GM23338 (cell line): ENCODE data around the gene TUBB. TPM values are rescaled to one million over a fixed set of nuclear protein-coding genes. Genes with fewer than 3 reads are reported as not detected.

Source experiments
- ATAC-seq: fragments of 200-7000 bp; cut with Tn5 transposase; 3 replicates; pipeline ENCODE4 v1.9.1; 2020
- DNase-seq: peaks from one replicate; pipeline ENCODE4 v3.0.0-alpha.2; 2015; ENCODE audit warnings: low spot score
- H2AFZ ChIP-seq: fragments of 200-600 bp; sonication (generic); 2 replicates; pipeline ENCODE4 v1.8.0; 2016; ENCODE audit warnings: antibody characterized with exemption, mild to moderate bottlenecking, moderate library complexity
- H3F3A ChIP-seq: fragments of 200-600 bp; sonication (generic); replicated peaks from 2 replicates; pipeline ENCODE4 v1.8.0; 2017; ENCODE audit warnings: antibody characterized with exemption, mixed run types, low read depth
- H3K27ac ChIP-seq: fragments of 200-600 bp; sonication (generic); 2 replicates; pipeline ENCODE4 v1.6.1; 2016; ENCODE audit warnings: low read depth
- H3K27me3 ChIP-seq: fragments of 200-600 bp; sonication (generic); 2 replicates; pipeline ENCODE4 v1.8.0; 2016; ENCODE audit warnings: mild to moderate bottlenecking, mixed run types, moderate library complexity; ENCODE audit not compliant: insufficient read depth
- H3K36me3 ChIP-seq: fragments of 200-600 bp; sonication (generic); 2 replicates; pipeline ENCODE4 v1.8.0; 2016; ENCODE audit warnings: mild to moderate bottlenecking; ENCODE audit not compliant: insufficient read depth
- H3K4me1 ChIP-seq: fragments of 200-600 bp; sonication (generic); 2 replicates; pipeline ENCODE4 v1.8.0; 2016; ENCODE audit warnings: mild to moderate bottlenecking, moderate library complexity; ENCODE audit not compliant: insufficient read depth
- H3K4me2 ChIP-seq: fragments of 200-600 bp; sonication (generic); 2 replicates; pipeline ENCODE4 v1.7.1; 2017; ENCODE audit warnings: mixed run types
- H3K4me3 ChIP-seq: fragments of 200-600 bp; sonication (generic); 2 replicates; pipeline ENCODE4 v1.6.1; 2016; ENCODE audit warnings: mixed run types
- H3K79me2 ChIP-seq: fragments of 200-600 bp; sonication (generic); replicated peaks from 2 replicates; pipeline ENCODE4 v1.8.0; 2017; ENCODE audit warnings: mild to moderate bottlenecking; ENCODE audit not compliant: insufficient read depth
- H3K9me2 ChIP-seq: fragments of 200-600 bp; sonication (generic); 2 replicates; pipeline ENCODE4 v1.8.0; 2017; ENCODE audit not compliant: insufficient read depth
- H4K20me1 ChIP-seq: fragments of 200-600 bp; sonication (generic); replicated peaks from 2 replicates; pipeline ENCODE4 v1.8.0; 2017; ENCODE audit warnings: mild to moderate bottlenecking; ENCODE audit not compliant: insufficient read depth
- H3K27ac Mint-ChIP-seq: 2 replicates; pipeline ENCODE4 v1.8.0; 2020; ENCODE audit warnings: inconsistent platforms, mild to moderate bottlenecking, moderate library complexity, mixed read lengths
- H3K27me3 Mint-ChIP-seq: 3 replicates; pipeline ENCODE4 v1.8.0; 2022; ENCODE audit warnings: low read depth, mild to moderate bottlenecking, moderate library complexity, mixed read lengths, inconsistent platforms; ENCODE audit not compliant: insufficient read depth, poor library complexity
- H3K36me3 Mint-ChIP-seq: 3 replicates; pipeline ENCODE4 v1.8.0; 2021; ENCODE audit warnings: low read depth, mild to moderate bottlenecking, inconsistent platforms, moderate library complexity, mixed read lengths
- H3K4me1 Mint-ChIP-seq: 3 replicates; pipeline ENCODE4 v1.8.0; 2020; ENCODE audit warnings: mild to moderate bottlenecking, inconsistent platforms, mixed read lengths
- H3K4me3 Mint-ChIP-seq: 3 replicates; pipeline ENCODE4 v1.8.0; 2021; ENCODE audit warnings: moderate library complexity, mild to moderate bottlenecking, inconsistent platforms, mixed read lengths
- H3K9me3 Mint-ChIP-seq: 3 replicates; pipeline ENCODE4 v1.8.0; 2020; ENCODE audit warnings: moderate library complexity, mild to moderate bottlenecking, inconsistent platforms, mixed read lengths
- CREB1 ChIP-seq: fragments of 250-450 bp; sonication (Bioruptor Pico); IDR thresholded peaks from 2 replicates; pipeline ENCODE4 v1.5.0; 2020; ENCODE audit warnings: low read depth, mild to moderate bottlenecking, moderate library complexity
- CTCF ChIP-seq, 2 experiments: fragments of 200-600 bp in 1 of 2; sonication (generic) in 1 of 2; conservative IDR thresholded peaks; 2 replicates each; pipeline versions ENCODE4 v1.5.1 to v1.6.1; 2016 to 2017; ENCODE audit warnings: antibody characterized with exemption in 2 of 2, low read depth in 2 of 2, mild to moderate bottlenecking in 2 of 2, moderate library complexity in 1 of 2
- ETS1 ChIP-seq: IDR thresholded peaks from 2 replicates; pipeline ENCODE4 v1.6.1; 2016; ENCODE audit warnings: antibody characterized with exemption
- EZH2 ChIP-seq: fragments of 200-600 bp; sonication (generic); IDR thresholded peaks from one replicate; pipeline ENCODE4 v1.8.0; 2017; ENCODE audit warnings: antibody characterized with exemption, mild to moderate bottlenecking, low read depth; ENCODE audit not compliant: unreplicated experiment
- EZH2phosphoT487 ChIP-seq: fragments of 200-600 bp; sonication (generic); IDR thresholded peaks from one replicate; pipeline ENCODE4 v1.8.1; 2018; ENCODE audit warnings: antibody characterized with exemption; ENCODE audit not compliant: unreplicated experiment
- JUNB ChIP-seq: IDR thresholded peaks from one replicate; pipeline ENCODE4 v1.6.1; 2016; ENCODE audit warnings: antibody characterized with exemption; ENCODE audit not compliant: unreplicated experiment
- NANOG ChIP-seq: IDR thresholded peaks from 2 replicates; pipeline ENCODE4 v1.6.1; 2016; ENCODE audit warnings: antibody characterized with exemption, borderline replicate concordance
- POLR2AphosphoS5 ChIP-seq: IDR thresholded peaks from 2 replicates; pipeline ENCODE4 v1.6.1; 2016; ENCODE audit warnings: antibody characterized with exemption, low read depth
- REST ChIP-seq: IDR thresholded peaks from one replicate; pipeline ENCODE4 v1.6.1; 2018; ENCODE audit warnings: antibody characterized with exemption; ENCODE audit not compliant: unreplicated experiment
- STAT1 ChIP-seq: IDR thresholded peaks from one replicate; pipeline ENCODE4 v1.6.1; 2016; ENCODE audit warnings: antibody characterized with exemption; ENCODE audit not compliant: unreplicated experiment
- ZNF114 ChIP-seq: fragments of 250-450 bp; sonication (Bioruptor Pico); IDR thresholded peaks from 2 replicates; pipeline ENCODE4 v1.5.0; 2020; ENCODE audit warnings: mild to moderate bottlenecking, moderate library complexity
- ZNF331 ChIP-seq: fragments of 250-450 bp; sonication (Bioruptor Pico); IDR thresholded peaks from 2 replicates; pipeline ENCODE4 v1.5.0; 2020; ENCODE audit warnings: low read depth, mild to moderate bottlenecking, moderate library complexity
- ZNF462 ChIP-seq: fragments of 250-450 bp; sonication (Bioruptor Pico); IDR thresholded peaks from 2 replicates; pipeline ENCODE4 v1.5.0; 2020; ENCODE audit warnings: mild to moderate bottlenecking, moderate library complexity
- polyA plus RNA-seq: library from polyadenylated mRNA; unstranded; fragments of >200 nt; fragmentation: Nextera tagmentation; extraction: Ambion mirVana; gene quantifications from 2 replicates; pipeline ENCODE4 v1.2.1, GENCODE V29; 2016
- total RNA-seq: library from RNA; depleted of rRNA; stranded (reverse); fragments of >200 nt; shearing (Covaris generic); gene quantifications from 2 replicates; pipeline ENCODE4 v1.2.3, GENCODE V29; 2014

The TUBB gene
- total and polyA plus RNA-seq, 2 experiments from 2014 or later, result 1,041 to 1,704 TPM

- TF ChIP-seq STAT1 (no peak), NANOG (no peak), EZH2 (no peak), CREB1 (CRISPR knock-in tag) (no peak), ZNF331 (no peak), POLR2AphosphoS5 (no peak)
Observed at GRCh38 chr6:30703821-30704220, 16.3 kb upstream of the TUBB start (continued).

- H3K4me1 ChIP-seq, result no peaks in the 10 kb centered on the region
- H4K20me1 ChIP-seq, result peaks cover 12% of the 10 kb centered on the region
- no peak overlapping the region for H3K27ac ChIP-seq
- H3K27ac Mint-ChIP-seq, result no peak overlapping the region
- no peak overlapping the region for H3K4me3 ChIP-seq
- no peak overlapping the region for H2AFZ ChIP-seq
- H3K27me3 ChIP-seq, result no peaks in the 10 kb centered on the region
- ATAC-seq (no peak), DNase-seq (no peak)
- no peaks in the 10 kb centered on the region; the same call in 1 of the 3 replicates for H3K9me3 Mint-ChIP-seq
- no peak for TF ChIP-seq CTCF (conservative IDR thresholded peaks at IDR 0.05; ENCODE audit: low read depth in 2 of 2)
- TF ChIP-seq NANOG, result no peak
- TF ChIP-seq REST, result no peak
- TF ChIP-seq CREB1 (CRISPR knock-in tag), result no peak
- TF ChIP-seq ETS1, result no peak
- TF ChIP-seq EZH2phosphoT487, result no peak
- TF ChIP-seq JUNB, result no peak
- no peak for TF ChIP-seq EZH2
- TF ChIP-seq ZNF462 (CRISPR knock-in tag), result no peak
- TF ChIP-seq POLR2AphosphoS5, result no peak
- TF ChIP-seq ZNF114 (CRISPR knock-in tag), result no peak
- no peak for TF ChIP-seq ZNF331
- no peak for TF ChIP-seq STAT1
- H3F3A ChIP-seq, result 0 out of 2 replicates have a peak, but pooled peaks cover 3% of the 10 kb centered on the region
- H3K4me1 Mint-ChIP-seq, result peaks cover 7% of the 10 kb centered on the region
- H3K4me3 Mint-ChIP-seq, result no peak overlapping the region
- H3K79me2 ChIP-seq, result no peaks in the 10 kb centered on the region
- H3K27me3 Mint-ChIP-seq, result peaks cover 8% of the 10 kb centered on the region
- no peaks in the 10 kb centered on the region for H3K9me2 ChIP-seq
- peaks cover 73% of the 10 kb centered on the region for H3K36me3 Mint-ChIP-seq
- H3K4me2 ChIP-seq, result no peak overlapping the region
- peaks cover 26% of the 10 kb centered on the region for H3K36me3 ChIP-seq
Observed at GRCh38 chr6:30705620-30706019, 14.5 kb upstream of the TUBB start.
